PFSK-1 (cell line): ENCODE measurements around the gene CCR2.

ENCODE experiments used
- POLR2AphosphoS5 ChIP-seq: IDR thresholded peaks from 2 replicates; pipeline ENCODE4 v1.6.1; 2012; ENCODE audit warnings: low read depth, mild to moderate bottlenecking, control low read depth, low read length, moderate library complexity
- SIN3A ChIP-seq: IDR thresholded peaks from 2 replicates; pipeline ENCODE4 v1.6.1; 2012; ENCODE audit warnings: mild to moderate bottlenecking, low read length, moderate library complexity, borderline replicate concordance; ENCODE audit not compliant: insufficient read depth
- TAF1 ChIP-seq: IDR thresholded peaks from 2 replicates; pipeline ENCODE4 v1.6.1; 2012; ENCODE audit warnings: low read length, control low read depth, borderline replicate concordance; ENCODE audit not compliant: insufficient read depth

- TF ChIP-seq TAF1 (no peak), SIN3A (no peak), POLR2AphosphoS5 (no peak)
Measured at GRCh38 chr3:46395766-46396530, 42.0 kb downstream of the CCR2 start.
